ENCODE measurements around the gene GRID1.

Gene GRID1

DNA sequence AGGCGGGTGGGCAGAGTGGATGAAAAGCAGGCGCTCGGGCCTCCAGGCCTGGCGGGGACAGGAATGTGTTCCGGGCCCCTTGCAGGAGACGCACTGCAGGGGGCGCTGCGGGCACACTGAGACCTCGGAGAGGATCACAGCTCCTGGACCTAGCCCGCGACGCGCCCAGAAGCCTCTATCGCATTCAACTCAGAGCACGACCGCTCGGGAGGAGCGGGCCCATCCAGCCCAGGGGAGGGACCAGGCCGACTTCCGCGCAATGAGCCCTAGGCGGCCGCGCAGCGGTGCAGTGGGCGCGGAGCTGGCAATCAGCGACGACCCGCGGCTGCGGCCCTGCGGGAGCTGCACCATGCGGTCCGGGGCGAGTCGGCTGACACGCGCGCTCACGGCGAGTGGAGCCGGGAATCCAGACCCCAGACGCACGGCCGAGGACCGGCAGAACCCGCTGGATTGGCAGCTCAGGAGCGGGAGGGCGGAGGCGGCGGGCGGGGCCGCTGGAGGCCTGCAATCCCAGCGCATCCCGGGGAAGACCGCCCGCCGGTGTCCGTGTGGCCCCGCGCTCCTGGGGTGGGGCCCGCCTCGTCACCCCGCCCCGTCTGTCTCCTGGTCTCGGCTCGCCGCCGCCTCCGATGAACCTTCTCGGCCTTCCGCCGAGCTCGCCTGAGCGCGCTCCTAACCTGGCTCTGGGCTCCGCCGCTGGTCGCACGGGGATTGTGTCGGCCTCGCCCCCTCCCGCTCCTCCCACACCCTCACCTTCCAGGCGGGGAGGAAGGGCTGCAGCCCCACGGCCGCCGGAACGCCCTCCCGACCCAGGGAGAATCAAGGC lies 33.5 kb upstream of the GRID1 start:
- peak overlapping the region; percentile 82 for H3K27ac ChIP-seq
- TF ChIP-seq, protein P1, sequence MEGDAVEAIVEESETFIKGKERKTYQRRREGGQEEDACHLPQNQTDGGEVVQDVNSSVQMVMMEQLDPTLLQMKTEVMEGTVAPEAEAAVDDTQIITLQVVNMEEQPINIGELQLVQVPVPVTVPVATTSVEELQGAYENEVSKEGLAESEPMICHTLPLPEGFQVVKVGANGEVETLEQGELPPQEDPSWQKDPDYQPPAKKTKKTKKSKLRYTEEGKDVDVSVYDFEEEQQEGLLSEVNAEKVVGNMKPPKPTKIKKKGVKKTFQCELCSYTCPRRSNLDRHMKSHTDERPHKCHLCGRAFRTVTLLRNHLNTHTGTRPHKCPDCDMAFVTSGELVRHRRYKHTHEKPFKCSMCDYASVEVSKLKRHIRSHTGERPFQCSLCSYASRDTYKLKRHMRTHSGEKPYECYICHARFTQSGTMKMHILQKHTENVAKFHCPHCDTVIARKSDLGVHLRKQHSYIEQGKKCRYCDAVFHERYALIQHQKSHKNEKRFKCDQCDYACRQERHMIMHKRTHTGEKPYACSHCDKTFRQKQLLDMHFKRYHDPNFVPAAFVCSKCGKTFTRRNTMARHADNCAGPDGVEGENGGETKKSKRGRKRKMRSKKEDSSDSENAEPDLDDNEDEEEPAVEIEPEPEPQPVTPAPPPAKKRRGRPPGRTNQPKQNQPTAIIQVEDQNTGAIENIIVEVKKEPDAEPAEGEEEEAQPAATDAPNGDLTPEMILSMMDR (conservative IDR thresholded peaks at IDR 0.05): peak; percentile 95

DNA sequence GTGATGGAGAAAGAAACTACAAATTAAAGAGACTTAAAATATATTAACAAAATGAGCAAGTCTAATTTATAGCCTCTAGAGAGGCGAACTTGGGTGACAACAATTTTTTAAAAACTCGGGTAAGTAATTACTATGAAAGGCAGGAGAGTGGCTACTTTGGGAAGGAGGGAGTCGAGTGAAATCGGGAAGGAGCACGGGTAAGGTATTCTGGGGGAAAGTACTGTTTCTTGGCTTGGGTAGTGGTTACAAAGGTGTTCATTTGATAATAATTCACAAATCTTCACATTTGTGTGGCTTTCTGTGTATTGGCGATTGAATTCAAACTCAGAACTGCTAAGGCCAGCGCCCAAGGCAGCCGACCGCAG lies 32.9 kb upstream of the GRID1 start:
- TF ChIP-seq, protein P1 (conservative IDR thresholded peaks at IDR 0.05): no peak
- H3K27ac ChIP-seq: peak overlapping the region; percentile 82

GRCh38 chr10:86397120-86397519 lies 30.5 kb upstream of the GRID1 start:
- no peak overlapping the region for H3K27ac ChIP-seq
- TF ChIP-seq, protein P1 (conservative IDR thresholded peaks at IDR 0.05): no peak

GRCh38 chr10:86393862-86394455 lies 27.4 kb upstream of the GRID1 start:
- TF ChIP-seq, protein P1 (conservative IDR thresholded peaks at IDR 0.05): no peak
- no peak overlapping the region for H3K27ac ChIP-seq

GRCh38 chr10:86393362-86393761 lies 26.8 kb upstream of the GRID1 start:
- no peak overlapping the region for H3K27ac ChIP-seq
- TF ChIP-seq, protein P1 (conservative IDR thresholded peaks at IDR 0.05): no peak

DNA sequence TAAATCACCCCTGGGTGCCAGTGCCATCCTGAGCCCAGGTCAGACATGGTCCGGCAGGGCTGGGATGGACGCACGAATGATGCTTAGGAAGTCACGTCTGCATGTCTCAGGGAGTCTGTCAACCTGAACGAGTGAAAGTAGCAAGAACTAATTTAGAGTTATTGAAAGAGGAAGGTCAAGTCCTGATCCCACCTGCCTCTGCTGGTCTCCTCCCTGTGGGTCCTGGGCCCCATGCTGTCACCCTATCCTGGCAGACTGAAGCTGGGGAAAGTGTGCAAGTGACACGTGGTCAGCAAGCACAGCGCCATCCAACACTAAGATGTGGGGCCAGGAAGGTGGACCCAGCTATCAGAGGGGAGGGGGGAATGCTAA lies 26.1 kb upstream of the GRID1 start:
- no peak overlapping the region for H3K27ac ChIP-seq
- TF ChIP-seq, protein P1 (conservative IDR thresholded peaks at IDR 0.05): no peak

DNA sequence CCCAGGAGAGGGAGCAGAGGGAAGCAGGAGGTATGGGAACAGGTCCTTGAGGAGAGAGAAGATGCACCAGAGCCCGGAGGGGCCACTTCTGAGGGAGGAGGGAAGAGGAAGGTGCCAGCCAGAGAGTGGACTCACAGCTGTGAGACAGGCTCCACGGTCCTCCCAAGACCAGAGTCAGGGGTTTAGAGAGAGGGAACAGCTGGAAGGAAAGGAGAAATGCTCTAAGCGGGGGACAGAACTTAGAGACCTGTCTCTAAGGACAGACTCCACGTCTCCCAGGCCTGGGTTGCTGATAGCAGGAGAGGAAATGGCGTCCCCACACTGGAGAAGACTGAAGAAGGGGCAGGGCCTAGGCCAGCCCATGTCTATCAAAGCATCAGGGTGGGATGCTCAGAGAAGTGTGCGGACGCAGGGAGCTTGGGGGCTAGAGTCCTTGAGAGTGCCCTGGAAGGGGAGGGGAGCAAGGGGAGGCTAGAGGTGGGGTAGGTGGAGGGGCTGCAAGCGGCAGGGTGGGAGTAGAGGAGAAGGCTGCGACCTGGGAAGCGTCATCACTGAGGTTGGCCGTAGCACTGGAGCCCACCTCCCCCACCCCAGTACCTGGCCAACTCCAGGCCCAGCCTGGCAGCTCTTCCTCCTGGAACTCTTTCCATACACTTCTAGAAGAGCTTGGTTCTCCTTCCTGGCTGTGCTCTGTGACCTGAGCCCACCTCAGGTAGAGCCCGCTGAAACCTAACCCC lies 25.6 kb upstream of the GRID1 start:
- no peak overlapping the region for H3K27ac ChIP-seq
- TF ChIP-seq, protein P1 (conservative IDR thresholded peaks at IDR 0.05): no peak
